GM12891 (cell line): Measurements from ENCODE around the gene INO80B.

ENCODE experiments used
- PAX5 ChIP-seq: IDR thresholded peaks from 2 replicates; pipeline ENCODE4 v1.6.1; 2011; ENCODE audit warnings: low read length, moderate library complexity, mild to moderate bottlenecking; ENCODE audit not compliant: insufficient read depth, severe bottlenecking
- POLR2A ChIP-seq: IDR thresholded peaks from 2 replicates; pipeline ENCODE4 v1.6.1; 2011; ENCODE audit warnings: low read depth, low read length, control low read depth

GRCh38 chr2:74471332-74472065 is 16.6 kb downstream of the INO80B start:
- TF ChIP-seq POLR2A: no peak
- no peak for TF ChIP-seq PAX5
